HEK293T (cell line): ENCODE measurements around the gene HERC2.

Experiments used
- CTBP1 ChIP-seq: fragments of 450-650 bp; IDR thresholded peaks from 2 replicates; pipeline ENCODE4 v1.6.1; 2016; ENCODE audit warnings: borderline replicate concordance
- FOXK2 ChIP-seq: fragments of 450-650 bp; IDR thresholded peaks from 2 replicates; pipeline ENCODE4 v1.6.1; 2016; ENCODE audit warnings: mild to moderate bottlenecking
- FOXM1 ChIP-seq: fragments of 450-650 bp; IDR thresholded peaks from 2 replicates; pipeline ENCODE4 v1.6.1; 2017; ENCODE audit warnings: mild to moderate bottlenecking, borderline replicate concordance
- SUZ12 ChIP-seq: fragments of 450-650 bp; IDR thresholded peaks from 2 replicates; pipeline ENCODE4 v1.6.1; 2016; ENCODE audit warnings: mild to moderate bottlenecking

GRCh38 chr15:28093752-28094535 is 228.0 kb downstream of the HERC2 start:
- no peak for TF ChIP-seq SUZ12
- TF ChIP-seq CTBP1 = no peak
- no peak for TF ChIP-seq FOXM1
- no peak for TF ChIP-seq FOXK2
